Lung microvascular endothelial cell (primary cell): ENCODE results near the gene REELD1. TPM values are rescaled to one million over a fixed set of nuclear protein-coding genes. Genes with fewer than 3 reads are reported as not detected.

Experiments used
- DNase-seq, 2 donors: peaks; one replicate each; pipeline versions ENCODE4 v3.0.0 to v3.0.0-alpha.2; 2010; ENCODE audit warnings: low read depth in 2 of 2
- total RNA-seq: library from RNA; depleted of rRNA; stranded (reverse); fragments of >200 nt; gene quantifications from 2 replicates; pipeline ENCODE4 v1.2.1, GENCODE V29; 2014

The REELD1 gene
- total RNA-seq, 1 donor from 2014 or later = not detected

DNA sequence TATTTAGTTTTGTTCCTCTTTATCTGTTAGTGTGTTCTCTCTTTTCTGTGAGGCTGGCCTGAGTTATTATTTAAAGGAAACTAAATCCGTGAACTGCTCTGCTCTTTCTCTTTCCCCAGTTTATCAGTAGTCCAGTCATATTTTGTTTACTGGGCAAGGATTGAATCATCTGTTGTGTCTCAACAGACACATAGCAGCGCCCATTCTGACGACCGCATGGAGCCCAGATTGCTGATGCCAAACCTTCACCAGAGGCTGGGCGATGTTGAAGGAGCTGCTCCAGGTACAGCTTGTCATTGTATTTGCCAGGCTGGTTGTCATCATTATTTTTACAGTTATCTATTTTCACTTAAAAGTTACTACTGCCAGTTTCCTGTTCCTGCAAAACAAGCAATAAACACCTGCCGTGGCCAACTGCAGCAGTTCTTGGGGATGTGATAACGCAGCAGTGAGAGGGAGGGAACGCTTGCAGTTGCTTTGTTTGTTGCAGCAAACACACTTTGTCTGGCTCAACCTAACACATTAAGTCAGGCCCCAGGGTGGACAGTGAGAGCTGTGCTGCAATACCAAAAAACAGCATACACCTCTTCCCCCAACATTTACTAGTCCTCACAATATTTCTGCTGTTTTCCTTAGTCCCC, 10.1 kb downstream of the REELD1 start:
- no peak for DNase-seq

GRCh38 chr4:146229406-146229805, 15.1 kb downstream of the REELD1 start:
- DNase-seq = no peak

GRCh38 chr4:146232131-146232722, 17.9 kb downstream of the REELD1 start:
- no peak for DNase-seq

DNA sequence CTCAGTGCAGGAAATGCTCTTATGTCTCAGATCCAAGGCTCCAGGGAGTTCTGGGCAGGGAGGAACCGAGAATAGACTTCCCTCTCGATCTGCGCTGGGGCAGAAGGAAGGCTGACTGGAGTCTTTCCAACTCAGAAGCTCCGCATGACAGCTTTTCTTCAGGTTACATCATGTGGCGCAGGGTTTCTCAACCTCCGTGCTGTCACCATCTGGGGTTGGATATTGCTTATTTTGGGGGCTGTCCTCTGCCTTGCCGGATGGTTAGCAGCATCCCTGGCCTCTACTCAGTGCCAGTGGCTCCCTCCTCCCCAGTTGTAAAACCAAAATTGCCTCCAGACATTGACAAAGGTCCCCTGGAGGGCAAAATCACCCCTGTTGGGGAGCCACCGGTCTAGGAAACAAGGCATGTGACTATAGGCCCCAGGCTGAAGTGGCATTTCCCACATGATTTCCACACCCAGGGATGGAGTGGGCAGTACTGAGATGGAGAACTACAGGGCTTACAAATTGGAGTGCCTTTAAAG, 21.4 kb downstream of the REELD1 start:
- no peak for DNase-seq

GRCh38 chr4:146236216-146236615, 21.9 kb downstream of the REELD1 start:
- DNase-seq = no peak

- DNase-seq = no peak
Observed at GRCh38 chr4:146237092-146237491, 22.8 kb downstream of the REELD1 start.

- no peak for DNase-seq
Observed at GRCh38 chr4:146238107-146238506, 23.8 kb downstream of the REELD1 start.

DNA sequence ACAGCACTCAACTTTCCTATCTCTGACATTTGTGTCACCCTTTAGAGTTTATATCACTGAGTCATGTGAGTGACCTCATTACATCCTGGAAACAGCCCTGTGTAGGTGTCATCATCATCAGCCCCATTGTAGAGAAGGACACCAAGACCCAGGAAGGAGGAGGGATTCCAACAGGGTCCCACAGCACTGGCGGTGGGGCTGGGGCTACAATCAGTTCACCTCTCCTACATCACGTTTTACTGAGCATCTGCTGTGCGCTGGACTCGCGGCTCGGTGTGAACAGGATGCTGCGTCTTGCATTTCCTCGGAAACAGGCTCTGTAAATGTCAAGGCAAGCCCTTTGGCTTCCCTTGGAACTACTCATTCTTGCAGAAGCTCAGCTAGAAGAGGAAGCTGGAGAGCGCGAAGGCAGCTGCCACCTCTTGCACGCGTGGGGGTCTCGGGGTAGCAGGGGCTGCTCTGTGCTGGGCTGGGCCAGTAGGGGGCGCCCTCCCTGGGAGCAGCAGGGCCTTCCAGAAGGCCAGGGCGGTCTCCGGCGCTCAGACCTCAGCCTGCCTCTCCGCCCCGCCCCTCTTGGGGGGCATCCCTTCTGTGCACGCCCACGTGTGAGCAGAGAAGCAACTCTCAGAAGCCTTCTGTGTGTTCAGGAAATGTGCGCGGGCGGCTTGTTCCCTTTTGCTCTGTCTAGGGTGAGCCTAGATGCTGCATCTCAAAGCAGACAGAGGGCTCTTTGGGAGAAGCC, 29.0 kb downstream of the REELD1 start:
- peak; percentile 57 to 61 for DNase-seq

GRCh38 chr4:146243883-146244277, 29.5 kb downstream of the REELD1 start:
- DNase-seq = no peak

DNA sequence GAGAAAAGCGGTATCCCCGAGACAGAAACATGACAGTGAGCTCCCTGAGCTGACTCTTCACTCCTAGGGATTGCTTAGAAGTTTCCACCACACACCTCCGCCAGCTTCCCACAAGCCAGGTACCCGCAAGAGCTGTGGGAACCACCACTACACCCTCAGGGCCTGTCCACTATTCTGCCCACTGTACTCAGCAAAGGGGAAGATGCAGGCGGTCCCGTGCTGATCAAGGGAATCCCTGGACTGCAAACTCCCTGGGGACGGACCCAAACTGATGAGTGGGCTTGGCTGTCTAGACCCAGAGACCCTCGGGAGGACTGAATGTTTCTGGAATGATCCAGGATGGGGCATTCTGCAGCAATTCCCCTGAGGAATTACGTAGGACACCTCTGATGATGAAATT, 30.2 kb downstream of the REELD1 start:
- DNase-seq = no peak

DNA sequence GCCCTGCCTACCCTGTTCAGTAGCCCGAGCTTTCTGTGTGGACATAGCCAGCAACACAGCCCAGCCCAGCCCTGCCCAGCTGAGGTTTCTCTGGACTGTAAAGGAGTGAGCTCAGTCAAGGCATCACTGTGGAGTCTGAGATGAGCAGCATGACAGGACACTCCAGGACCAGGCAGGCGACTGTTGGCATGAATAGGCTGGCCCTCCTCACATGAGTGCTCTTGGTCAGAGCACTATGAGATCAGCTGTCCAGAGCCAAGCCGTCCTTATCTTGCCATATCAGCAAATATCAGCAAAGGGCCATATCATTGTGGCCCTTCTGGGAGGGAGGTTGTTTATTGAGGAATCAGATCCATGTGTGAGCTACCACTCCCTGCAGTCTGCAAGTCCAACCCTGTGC, 30.9 kb downstream of the REELD1 start:
- no peak for DNase-seq

- no peak for DNase-seq
Observed at GRCh38 chr4:146245850-146246249, 31.5 kb downstream of the REELD1 start.

DNA sequence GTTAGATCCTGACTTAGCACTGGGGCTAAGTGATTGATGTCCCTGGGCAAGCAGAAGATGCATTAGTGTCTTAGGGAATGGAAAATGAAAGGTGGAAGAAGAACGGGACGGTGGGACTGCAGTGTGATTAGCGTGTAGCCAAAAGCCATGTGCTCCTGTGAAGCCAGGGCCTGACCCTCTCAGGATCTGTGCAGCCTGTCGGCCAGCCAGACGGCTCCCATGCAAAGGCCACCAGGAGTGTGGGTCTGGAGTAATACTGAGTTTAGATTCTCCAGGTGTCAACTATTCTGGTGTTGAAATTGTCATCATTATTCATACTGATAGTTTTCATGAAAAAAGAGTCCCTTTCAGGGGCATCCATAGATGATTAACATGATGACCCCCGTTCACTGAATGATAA, 32.0 kb downstream of the REELD1 start:
- DNase-seq = no peak

- DNase-seq = no peak
Observed at GRCh38 chr4:146247356-146247755, 33.0 kb downstream of the REELD1 start.

DNA sequence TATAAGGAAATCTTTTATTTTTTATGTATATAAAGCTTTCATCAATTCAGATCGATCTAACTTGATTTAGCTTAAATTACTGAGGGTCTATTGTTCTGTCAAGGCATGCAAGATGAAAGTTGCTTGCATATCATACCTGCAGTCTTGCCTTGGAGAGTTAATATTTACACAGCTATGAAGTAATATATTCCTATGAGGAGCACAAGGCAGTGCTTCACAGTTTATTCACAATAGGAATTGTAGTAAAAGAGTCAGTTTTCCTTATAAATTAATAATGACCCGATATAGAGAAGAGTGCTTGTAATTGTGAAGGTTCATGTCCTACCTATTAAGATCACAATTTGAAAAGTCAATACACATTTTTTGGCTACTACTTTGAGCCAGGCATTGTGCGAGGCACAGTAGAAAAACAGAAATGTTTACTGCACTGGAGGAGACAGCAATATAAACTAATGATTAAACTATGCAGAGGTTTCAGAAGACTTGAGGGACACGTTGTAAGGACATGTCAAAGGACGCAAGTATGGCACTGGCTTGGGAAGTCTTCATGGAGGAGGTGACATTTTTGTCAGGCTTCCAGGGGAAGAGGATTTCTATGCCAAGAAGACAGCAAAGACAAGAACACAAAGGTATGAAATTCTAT, 38.8 kb downstream of the REELD1 start:
- DNase-seq = no peak

DNA sequence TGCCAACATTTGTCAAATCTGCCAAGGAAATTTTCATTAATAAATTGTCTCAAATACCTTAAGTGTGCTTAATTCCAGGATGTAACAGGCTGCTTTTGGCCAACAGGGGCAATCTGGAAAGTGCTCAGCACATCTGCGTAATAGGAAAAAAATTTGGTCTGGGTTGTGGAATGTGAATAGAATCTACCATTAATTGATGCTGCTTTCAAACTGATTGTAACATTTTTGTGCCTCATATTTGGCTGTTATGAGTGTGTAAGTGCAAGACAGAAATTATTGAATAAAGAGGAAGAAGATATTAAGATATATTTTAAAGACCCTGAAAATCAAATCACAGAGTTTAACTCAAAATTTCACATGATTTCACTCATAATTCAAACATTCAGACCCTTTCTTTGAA, 41.1 kb downstream of the REELD1 start:
- DNase-seq = no peak

DNA sequence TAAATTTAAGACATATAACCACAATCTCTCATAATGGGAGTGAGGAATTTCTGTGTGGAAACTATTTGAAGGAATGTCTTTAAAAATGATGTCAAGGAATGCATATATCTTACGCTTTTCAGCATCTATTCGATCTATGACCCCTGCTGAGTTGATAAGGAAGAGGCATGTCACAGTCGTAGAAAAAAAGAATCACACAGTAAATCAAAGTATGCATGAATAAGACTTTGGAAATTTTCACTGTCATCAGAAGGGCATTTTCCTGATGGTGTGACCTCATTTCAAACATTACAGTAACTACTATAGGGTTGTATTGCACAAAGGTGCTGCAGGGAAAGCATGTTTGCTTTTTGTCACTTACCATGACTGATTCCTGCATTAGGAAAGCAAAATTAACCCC, 41.5 kb downstream of the REELD1 start:
- DNase-seq = peak in 1 of 2 donors; percentile 32

GRCh38 chr4:146256328-146256727, 42.0 kb downstream of the REELD1 start:
- DNase-seq = peak in 1 of 2 donors; percentile 14

DNA sequence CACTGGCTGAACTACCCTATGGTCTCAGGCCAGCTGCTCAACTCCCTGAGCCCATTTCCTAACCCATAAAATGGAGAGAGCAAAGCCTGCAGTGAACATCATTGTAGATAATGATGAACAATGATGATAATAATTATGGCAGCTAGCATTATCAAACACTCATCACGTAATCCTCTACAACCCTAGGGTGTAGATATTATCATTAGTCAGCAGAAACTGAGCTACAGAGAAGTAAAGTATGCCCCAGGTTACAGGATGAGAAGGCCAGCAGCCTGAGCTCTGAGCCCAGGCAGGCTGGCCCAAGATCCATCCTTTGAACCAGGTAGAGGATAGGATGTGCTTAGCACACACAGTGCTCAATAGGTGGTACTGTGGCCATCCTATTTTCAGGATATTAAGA, 43.2 kb downstream of the REELD1 start:
- DNase-seq = no peak

GRCh38 chr4:146260521-146260920, 46.2 kb downstream of the REELD1 start:
- no peak for DNase-seq

DNA sequence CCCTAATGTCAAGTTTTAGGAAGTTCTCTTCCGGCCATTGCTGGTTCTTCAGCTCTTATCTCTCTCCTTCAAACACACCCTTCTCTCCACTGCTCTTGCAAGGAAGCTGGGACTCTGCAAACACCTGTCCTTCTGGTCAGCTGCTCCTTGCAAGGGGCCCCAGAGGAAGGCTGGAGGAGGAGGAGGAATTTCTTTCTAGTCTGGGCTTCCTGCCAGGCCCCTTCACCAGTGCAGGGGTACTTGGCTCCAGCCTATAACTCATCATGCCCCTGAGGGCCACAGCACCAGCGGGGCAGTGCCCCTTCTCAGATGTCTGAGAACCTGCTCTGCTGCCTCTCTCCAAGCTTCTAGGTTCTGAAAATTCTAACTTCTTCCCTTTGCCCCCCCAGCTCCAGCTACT, 46.7 kb downstream of the REELD1 start:
- DNase-seq = no peak

- DNase-seq = no peak
Observed at GRCh38 chr4:146263793-146264192, 49.5 kb downstream of the REELD1 start.
